GOT3 (cell line): ENCODE data around the gene DMD.
"Not testable (repeated sequence)": the region's sequence is repeated elsewhere in the genome, so short reads cannot be mapped to it uniquely, and the experiment has no call there.

ENCODE experiments used
- DNase-seq: peaks from one replicate; lab custom pipeline; 2025; ENCODE audit warnings: mixed read lengths; lab: John Stamatoyannopoulos, UW

The DMD gene

GRCh38 chrX:31429915-31430314 lies 1781.4 kb downstream of the DMD start:
- no peak for DNase-seq

- peak; percentile 2 for DNase-seq
Measured at GRCh38 chrX:31423609-31424189, 1787.7 kb downstream of the DMD start.

GRCh38 chrX:31421441-31421840 lies 1789.9 kb downstream of the DMD start:
- no peak for DNase-seq

GRCh38 chrX:31420711-31421151 lies 1790.6 kb downstream of the DMD start:
- DNase-seq, result no peak

GRCh38 chrX:31420302-31420701 lies 1791.0 kb downstream of the DMD start:
- DNase-seq, result no peak

- DNase-seq, result no peak
Measured at GRCh38 chrX:31397119-31397518, 1814.2 kb downstream of the DMD start.

GRCh38 chrX:31392513-31392912 lies 1818.8 kb downstream of the DMD start:
- DNase-seq, result no peak

- DNase-seq, result no peak
Measured at GRCh38 chrX:31388946-31389345, 1822.4 kb downstream of the DMD start.

GRCh38 chrX:31384471-31384870 lies 1826.9 kb downstream of the DMD start:
- no peak for DNase-seq

- no peak for DNase-seq
Measured at GRCh38 chrX:31383991-31384390, 1827.4 kb downstream of the DMD start.

- not testable (repeated sequence) for DNase-seq
Measured at GRCh38 chrX:31378973-31379372, 1832.4 kb downstream of the DMD start.

- DNase-seq, result not testable (repeated sequence)
Measured at GRCh38 chrX:31377821-31378220, 1833.5 kb downstream of the DMD start.

GRCh38 chrX:31376408-31377022 lies 1834.8 kb downstream of the DMD start:
- no peak for DNase-seq

- DNase-seq, result no peak
Measured at GRCh38 chrX:31374786-31375185, 1836.6 kb downstream of the DMD start.

- DNase-seq, result no peak
Measured at GRCh38 chrX:31371956-31372355, 1839.4 kb downstream of the DMD start.

GRCh38 chrX:31367816-31368215 lies 1843.5 kb downstream of the DMD start:
- no peak for DNase-seq

GRCh38 chrX:31366041-31366440 lies 1845.3 kb downstream of the DMD start:
- no peak for DNase-seq

GRCh38 chrX:31356275-31357212 lies 1854.8 kb downstream of the DMD start:
- DNase-seq, result no peak

- no peak for DNase-seq
Measured at GRCh38 chrX:31355206-31355955, 1856.0 kb downstream of the DMD start.

- DNase-seq, result no peak
Measured at GRCh38 chrX:31353095-31353494, 1858.3 kb downstream of the DMD start.

- DNase-seq, result no peak
Measured at GRCh38 chrX:31350808-31351074, 1860.6 kb downstream of the DMD start.

- no peak for DNase-seq
Measured at GRCh38 chrX:31349515-31349914, 1861.8 kb downstream of the DMD start.
